Neural crest cell (in vitro differentiated cells): ENCODE results near the gene BOD1. TPM values are rescaled to one million over a fixed set of nuclear protein-coding genes. Genes with fewer than 3 reads are reported as not detected.

Source experiments
- DNase-seq: peaks from one replicate; pipeline ENCODE4 v3.0.0; 2021; ENCODE audit warnings: low read depth, mixed read lengths, low spot score
- H3K27ac Mint-ChIP-seq: one replicate; pipeline ENCODE4 v1.8.0; 2021; ENCODE audit warnings: mild to moderate bottlenecking, mixed read lengths; ENCODE audit not compliant: unreplicated experiment
- H3K27me3 Mint-ChIP-seq: 2 replicates; pipeline ENCODE4 v1.8.0; 2021; ENCODE audit warnings: low read depth, mild to moderate bottlenecking, mixed read lengths
- H3K36me3 Mint-ChIP-seq: 2 replicates; pipeline ENCODE4 v1.8.0; 2021; ENCODE audit warnings: low read depth, mild to moderate bottlenecking, mixed read lengths
- H3K4me1 Mint-ChIP-seq: 2 replicates; pipeline ENCODE4 v1.8.0; 2021; ENCODE audit warnings: mixed read lengths
- H3K4me3 Mint-ChIP-seq: one replicate; pipeline ENCODE4 v1.8.0; 2021; ENCODE audit warnings: mild to moderate bottlenecking, mixed read lengths
- H3K9me3 Mint-ChIP-seq: 2 replicates; pipeline ENCODE4 v1.8.0; 2021; ENCODE audit warnings: mixed read lengths
- total RNA-seq: library from RNA; stranded (reverse); gene quantifications from 2 replicates; pipeline ENCODE4 v1.2.1, GENCODE V29; 2021
- TF ChIP-seq, protein P1 (sequence below): fragments of 200-600 bp; sonication (generic); conservative IDR thresholded peaks from 2 replicates; pipeline ENCODE4 v1.5.0; 2021; ENCODE audit warnings: antibody characterized with exemption, mild to moderate bottlenecking

The BOD1 gene
- total RNA-seq, 1 donor from 2014 or later = 126 TPM

DNA sequence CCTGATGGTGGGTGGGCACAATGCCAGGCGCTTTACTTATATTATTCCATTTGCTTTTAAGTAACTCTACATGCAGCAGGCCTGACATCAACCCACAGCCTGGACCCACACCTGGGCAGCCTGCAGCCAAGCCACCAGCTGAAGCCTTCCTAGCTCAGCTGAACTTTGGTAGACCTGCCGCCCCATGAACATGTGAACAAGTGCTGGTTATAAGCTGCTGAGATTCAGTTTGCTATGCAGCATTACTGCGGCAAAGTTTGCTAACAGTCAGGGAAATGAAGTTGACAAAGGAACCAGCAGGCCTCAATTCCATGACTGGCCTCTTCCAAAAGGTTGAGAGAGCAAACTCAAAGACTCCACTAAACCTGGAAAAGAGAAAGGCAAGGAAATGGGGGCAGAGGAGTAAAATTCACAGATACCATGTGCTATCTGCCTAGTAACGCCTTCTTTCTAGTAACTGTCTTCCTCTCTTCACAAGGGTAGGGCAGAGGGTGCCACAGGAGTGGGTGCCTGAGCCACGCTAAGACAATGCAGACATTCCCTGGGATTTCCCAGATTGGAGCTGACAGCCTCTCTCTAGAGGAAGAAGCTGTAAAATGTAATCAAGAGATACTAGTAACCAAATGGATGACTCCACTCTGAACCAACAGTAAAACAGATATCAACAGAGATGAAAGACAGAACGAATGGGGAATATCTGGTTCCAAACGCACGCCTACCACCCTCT is 2.9 kb downstream of the BOD1 start:
- no peak for DNase-seq
- no peaks in the 10 kb centered on the region for H3K27me3 Mint-ChIP-seq
- peaks cover 38% of the 10 kb centered on the region for H3K4me1 Mint-ChIP-seq
- H3K9me3 Mint-ChIP-seq = no peaks in the 10 kb centered on the region
- H3K27ac Mint-ChIP-seq = no peak overlapping the region
- TF ChIP-seq, protein P1, sequence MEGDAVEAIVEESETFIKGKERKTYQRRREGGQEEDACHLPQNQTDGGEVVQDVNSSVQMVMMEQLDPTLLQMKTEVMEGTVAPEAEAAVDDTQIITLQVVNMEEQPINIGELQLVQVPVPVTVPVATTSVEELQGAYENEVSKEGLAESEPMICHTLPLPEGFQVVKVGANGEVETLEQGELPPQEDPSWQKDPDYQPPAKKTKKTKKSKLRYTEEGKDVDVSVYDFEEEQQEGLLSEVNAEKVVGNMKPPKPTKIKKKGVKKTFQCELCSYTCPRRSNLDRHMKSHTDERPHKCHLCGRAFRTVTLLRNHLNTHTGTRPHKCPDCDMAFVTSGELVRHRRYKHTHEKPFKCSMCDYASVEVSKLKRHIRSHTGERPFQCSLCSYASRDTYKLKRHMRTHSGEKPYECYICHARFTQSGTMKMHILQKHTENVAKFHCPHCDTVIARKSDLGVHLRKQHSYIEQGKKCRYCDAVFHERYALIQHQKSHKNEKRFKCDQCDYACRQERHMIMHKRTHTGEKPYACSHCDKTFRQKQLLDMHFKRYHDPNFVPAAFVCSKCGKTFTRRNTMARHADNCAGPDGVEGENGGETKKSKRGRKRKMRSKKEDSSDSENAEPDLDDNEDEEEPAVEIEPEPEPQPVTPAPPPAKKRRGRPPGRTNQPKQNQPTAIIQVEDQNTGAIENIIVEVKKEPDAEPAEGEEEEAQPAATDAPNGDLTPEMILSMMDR = no peak
- H3K4me3 Mint-ChIP-seq = peak overlapping the region; percentile 97
- H3K36me3 Mint-ChIP-seq = peaks cover 11% of the 10 kb centered on the region

DNA sequence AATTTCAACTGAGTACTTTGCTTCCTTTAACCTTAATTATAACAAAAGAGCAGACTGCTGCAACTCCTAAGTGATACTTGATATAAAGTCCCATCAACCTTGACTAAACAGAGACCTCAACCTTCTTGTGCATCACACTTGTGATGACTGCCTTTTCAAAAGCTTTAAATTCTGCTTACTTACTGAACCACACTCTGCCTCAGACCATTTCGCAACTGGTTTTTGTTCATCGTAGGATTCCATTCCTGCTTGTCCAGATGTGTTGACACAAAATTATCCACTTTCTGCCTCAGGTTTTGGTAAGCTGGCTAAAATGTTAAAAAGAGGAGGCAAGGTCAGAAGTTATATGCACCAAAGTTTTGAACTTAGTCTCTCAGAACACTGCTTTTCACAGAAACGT is 3.5 kb downstream of the BOD1 start:
- H3K36me3 Mint-ChIP-seq = peaks cover 12% of the 10 kb centered on the region
- DNase-seq = no peak

DNA sequence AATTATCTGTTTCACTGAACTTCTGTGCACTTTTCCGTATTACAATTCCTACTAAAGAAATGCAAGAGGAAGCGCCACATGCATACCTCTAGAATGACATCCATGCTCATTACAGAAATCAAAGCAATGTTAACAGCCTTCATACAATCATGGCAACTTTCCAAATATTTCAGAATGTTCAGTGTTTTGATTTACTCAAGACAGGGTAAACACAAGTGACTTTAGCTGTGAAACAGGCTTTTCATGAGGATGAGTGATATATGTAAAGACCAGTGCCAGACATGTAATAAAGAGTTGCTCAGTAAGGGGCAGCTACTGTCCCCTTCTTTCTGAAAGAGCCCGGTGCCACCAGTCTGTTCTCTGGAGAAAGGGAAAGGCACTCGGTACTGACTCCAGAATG is 4.7 kb downstream of the BOD1 start:
- Mint-ChIP-seq H3K4me1 (peaks cover 33% of the 10 kb centered on the region), H3K27ac (no peak overlapping the region), H3K9me3 (no peaks in the 10 kb centered on the region), H3K36me3 (peaks cover 18% of the 10 kb centered on the region), H3K27me3 (no peaks in the 10 kb centered on the region), H3K4me3 (no peak overlapping the region)
- no peak for DNase-seq
- TF ChIP-seq, protein P1 = no peak

More for the DNA sequence above, 3.5 kb downstream of the BOD1 start:
- peak overlapping the region; percentile 97 for H3K4me3 Mint-ChIP-seq
- no peaks in the 10 kb centered on the region for H3K9me3 Mint-ChIP-seq
- H3K27me3 Mint-ChIP-seq = no peaks in the 10 kb centered on the region
- TF ChIP-seq, protein P1 = no peak
- no peak overlapping the region for H3K27ac Mint-ChIP-seq
- peaks cover 38% of the 10 kb centered on the region for H3K4me1 Mint-ChIP-seq

DNA sequence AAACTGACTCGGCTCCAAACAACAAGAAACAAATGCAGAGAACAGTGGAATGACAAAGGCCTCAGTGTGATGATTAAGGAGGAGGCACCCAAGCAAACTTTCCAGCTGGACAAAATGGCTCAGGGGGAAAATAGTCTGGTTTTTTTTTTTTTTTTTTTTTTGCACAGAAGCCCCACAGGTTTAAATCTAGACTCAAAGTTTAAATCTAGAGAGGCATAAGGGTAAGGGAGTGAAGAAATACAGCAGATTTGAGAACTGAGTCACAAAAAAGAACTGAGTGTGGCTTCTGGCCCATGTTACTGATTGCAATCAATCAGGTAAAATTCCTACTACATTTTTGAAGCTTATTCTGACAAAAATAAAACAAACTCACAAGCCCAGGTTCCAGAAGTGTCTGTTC is 12.3 kb downstream of the BOD1 start:
- H3K27me3 Mint-ChIP-seq = no peaks in the 10 kb centered on the region
- H3K4me3 Mint-ChIP-seq = no peak overlapping the region
- no peak overlapping the region for H3K27ac Mint-ChIP-seq
- peaks cover under 1% of the 10 kb centered on the region for H3K4me1 Mint-ChIP-seq
- no peaks in the 10 kb centered on the region for H3K9me3 Mint-ChIP-seq
- TF ChIP-seq, protein P1 = no peak
- peaks cover 28% of the 10 kb centered on the region for H3K36me3 Mint-ChIP-seq
- DNase-seq = no peak

DNA sequence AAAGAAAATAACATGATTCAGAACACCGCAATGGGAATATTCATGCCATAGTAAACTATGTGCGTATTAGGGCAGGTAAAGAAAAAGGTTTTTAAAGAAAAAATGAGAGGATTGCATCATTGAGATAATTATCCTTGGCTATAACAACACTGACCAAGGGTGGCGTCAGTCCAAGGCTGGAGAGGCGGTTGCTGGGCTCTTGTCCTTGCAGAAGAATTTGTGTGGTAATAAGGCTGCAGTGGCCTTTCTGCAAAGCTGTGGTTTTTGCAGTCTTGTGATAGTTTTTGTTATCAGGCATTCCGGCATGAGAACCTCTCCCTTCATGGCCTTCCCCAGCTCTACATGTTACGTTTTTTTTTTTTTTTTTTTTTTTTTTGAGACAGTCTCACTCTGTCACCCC is 14.0 kb downstream of the BOD1 start:
- H3K36me3 Mint-ChIP-seq = peaks cover 27% of the 10 kb centered on the region

More for the DNA sequence above, 14.0 kb downstream of the BOD1 start:
- no peaks in the 10 kb centered on the region for H3K9me3 Mint-ChIP-seq
- no peak overlapping the region for H3K27ac Mint-ChIP-seq
- H3K4me3 Mint-ChIP-seq = no peak overlapping the region
- H3K27me3 Mint-ChIP-seq = no peaks in the 10 kb centered on the region
- no peak for DNase-seq
- peaks cover 5% of the 10 kb centered on the region for H3K4me1 Mint-ChIP-seq
- TF ChIP-seq, protein P1 = no peak
